CD4-positive, alpha-beta T cell treated with Interleukin-17A for 1 hour (primary cell): Measurements from ENCODE around the gene SPRR2E.
"Not testable (repeated sequence)": the region's sequence is repeated elsewhere in the genome, so short reads cannot be mapped to it uniquely, and the experiment has no call there.

Source experiments
- DNase-seq: peaks from one replicate; pipeline ENCODE4 v3.0.0-alpha.2; 2020

SPRR2E gene

DNA sequence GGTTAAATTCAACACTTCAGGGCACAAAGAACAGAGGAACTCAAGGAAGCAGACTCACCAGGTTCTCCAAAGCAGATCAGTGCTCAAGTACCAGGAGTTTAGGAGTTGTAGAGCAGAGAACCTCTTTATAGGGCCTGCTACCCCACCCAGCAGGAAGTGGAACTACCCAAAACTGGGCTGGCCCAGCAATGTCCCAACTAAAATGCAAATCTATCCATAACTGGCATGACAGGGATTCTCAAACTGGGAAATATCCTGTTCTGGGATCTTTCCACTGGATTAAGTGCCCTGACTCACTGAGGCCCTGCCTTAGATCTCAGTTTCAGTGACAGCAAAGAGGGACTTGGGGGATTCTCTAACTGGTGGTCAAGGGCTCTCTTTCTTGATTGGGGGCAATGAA, at the start of gene SPRR2E:
TSS of gene SPRR2E (minus strand) at position 101 of the 400 bp plus-strand sequence. CDS start 775 bp downstream, outside the sequence.
- DNase-seq, result no peak

DNA sequence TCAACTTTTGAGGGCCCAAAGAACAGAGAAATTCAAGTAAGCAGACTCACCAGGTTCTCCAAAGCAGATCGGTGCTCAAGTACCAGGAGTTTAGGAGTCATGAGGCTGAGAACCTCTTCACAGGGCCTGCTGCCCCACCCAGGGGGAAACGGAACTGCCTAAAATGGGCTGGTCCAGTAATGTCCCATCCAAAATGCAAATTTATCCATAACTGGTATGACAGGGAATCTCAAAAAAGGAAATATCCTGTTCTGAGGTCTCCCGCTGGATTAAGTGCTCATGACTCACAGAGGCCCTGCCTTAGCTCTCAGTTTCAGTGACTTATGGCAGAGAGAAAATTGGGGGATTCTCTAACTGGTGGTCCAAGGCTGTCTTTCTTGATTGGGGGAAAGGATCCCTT, 47.1 kb upstream of the SPRR2E start:
- DNase-seq, result no peak

DNA sequence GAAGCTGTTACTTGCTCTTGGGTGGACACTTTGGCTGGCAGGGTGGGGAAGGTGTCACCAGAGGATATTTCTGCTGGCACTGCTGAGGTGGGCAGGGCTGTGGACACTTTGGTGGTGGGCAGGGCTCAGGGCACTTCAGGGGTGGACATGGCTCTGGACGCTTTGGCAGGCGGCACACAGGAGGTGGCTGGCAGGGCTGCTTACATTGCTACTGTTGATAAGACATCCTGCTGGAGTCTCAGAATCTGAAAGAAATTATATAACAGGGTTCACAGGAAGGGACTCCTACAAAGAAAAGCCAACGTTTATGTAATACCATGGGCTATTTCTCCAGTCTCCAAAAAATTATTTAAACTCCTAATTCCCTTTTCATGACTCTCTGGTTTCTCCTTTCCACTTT, 46.2 kb upstream of the SPRR2E start:
- DNase-seq, result no peak

DNA sequence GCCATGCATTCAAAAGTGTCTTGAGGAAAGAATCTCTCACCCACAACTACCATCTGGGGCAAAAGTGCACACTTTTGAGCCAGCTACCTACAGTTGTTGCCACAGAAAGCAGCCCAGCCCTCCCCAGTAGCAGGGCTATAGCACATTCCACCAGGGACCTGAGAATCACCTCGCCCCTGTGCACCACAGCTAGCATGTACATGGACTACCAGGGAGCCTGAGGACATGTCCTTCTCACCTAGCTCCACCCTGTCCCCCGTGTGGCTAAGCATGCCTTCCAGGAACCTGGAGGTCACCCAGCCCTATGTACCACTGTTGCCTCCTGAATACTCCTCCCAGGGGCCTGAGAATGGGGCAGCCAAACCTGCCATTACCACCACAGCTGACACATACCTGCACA, 39.4 kb upstream of the SPRR2E start:
- DNase-seq, result no peak

DNA sequence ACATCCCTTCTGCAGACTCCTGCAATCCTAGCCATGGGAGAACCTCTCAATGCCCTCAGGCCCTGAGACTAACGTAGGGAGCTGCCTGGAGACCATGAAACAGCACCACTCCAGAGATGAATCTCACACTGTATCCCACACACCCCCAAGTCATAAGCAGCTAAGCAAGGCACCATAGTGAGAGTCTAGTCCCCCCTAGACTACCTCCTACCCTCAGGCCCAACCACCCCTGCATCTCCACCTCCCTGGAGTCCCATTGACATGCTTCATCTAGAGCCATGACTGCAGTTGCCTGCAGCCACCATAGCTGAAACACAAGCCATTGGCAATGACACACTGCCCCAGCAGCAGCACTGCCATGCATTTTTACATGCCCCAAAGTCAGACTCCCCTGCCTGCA, 38.9 kb upstream of the SPRR2E start:
- DNase-seq, result no peak

DNA sequence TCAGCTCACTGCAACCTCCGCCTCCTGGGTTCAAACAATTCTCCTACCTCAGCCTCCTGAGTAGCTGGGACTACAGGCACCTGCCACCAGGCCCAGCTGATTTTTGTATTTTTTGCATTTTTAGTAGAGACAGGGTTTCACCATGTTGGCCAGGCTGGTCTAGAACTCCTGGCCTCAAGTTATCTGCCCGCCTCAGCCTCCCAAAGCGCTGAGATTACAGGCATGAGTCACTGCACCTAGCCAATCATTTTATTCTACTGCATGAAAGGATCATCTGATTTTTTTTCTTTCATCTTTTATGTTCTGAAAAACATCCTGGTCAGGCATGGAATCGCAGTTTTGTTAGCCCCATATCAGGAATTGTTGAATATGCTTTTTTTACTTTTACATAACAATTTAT, 34.4 kb upstream of the SPRR2E start:
- not testable (repeated sequence) for DNase-seq

DNA sequence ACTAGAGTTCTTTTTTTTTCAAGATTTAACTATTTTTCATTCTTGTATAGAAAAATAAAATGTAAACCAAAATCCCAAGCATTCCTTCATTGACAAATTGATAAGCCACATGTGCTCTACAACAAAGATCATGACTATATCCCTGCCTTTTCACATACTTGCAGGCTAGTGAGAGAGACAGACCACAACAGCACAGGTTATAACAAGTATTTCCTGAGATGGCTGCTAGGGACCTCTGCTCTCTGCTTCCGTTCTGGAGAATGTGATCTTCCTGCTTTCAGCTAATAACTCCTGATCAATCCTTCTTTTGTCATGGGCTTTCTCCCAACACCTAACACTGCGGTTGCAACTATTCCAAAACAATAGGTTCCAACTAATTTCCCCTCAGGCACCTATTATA, 33.0 kb upstream of the SPRR2E start:
- DNase-seq, result no peak

DNA sequence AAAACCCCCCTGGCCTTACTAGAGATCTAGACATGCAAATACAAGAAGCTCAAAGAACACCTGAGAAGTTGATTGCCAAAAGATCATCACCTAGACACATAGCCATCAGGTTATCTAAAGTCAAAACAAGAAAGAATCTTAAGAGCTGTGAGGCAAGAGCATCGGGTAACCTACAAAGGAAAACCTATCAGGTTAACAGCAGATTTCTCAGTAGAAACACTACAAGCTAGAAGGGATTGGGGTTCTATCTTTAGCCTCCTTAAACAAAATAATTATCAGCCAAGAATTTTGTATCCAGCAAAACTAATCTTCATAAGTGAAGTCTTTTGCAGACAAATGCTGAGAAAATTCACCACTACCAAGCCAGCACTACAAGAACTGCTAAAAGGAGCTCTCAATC, 31.2 kb upstream of the SPRR2E start:
- DNase-seq, result no peak

DNA sequence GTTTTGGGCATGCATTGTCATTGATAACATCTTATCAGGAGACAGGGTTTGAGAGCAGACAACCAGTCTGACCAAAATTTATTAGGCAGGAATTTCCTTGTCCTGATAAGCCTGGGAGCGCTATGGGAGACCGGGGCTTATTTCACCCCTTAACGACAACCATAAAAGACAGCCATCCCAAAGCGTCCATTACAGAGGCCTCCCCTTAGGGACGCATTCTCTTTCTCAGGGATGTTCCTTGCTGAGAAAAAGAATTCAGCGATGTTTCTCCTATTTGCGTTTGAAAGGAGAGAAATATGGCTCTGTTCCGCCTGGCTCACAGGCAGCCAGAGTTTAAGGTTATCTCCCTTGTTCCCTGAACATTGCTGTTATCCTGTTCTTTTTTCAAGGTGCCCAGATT, 29.5 kb upstream of the SPRR2E start:
- not testable (repeated sequence) for DNase-seq

DNA sequence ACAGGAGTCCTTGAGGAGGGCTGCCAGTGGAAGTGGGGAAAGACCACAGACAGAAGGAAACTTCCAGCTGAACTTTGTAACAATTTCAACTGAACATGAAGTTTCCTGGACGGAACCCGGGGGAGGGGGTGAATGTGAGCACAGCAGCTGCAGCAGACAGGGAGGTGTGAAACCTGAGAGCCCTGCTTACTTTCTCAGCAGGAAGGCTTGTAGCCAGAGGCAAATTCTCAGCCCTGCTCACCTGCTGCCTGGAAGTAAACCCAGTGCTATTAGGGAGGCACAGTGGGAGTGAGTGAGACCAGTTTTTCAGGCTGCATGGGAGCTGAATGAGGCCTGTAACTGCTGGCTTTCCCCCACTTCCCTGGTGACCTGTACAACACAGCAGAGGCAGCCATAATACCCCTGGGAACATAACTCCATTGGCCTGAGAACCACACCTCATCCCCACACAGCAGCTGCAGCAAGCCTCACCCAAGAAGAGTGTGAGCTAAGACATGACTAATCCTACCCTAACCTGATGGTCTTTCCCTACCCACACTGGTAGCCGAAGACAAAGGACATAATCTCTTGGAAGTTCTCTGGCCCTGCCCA, 28.6 kb upstream of the SPRR2E start:
- no peak for DNase-seq

DNA sequence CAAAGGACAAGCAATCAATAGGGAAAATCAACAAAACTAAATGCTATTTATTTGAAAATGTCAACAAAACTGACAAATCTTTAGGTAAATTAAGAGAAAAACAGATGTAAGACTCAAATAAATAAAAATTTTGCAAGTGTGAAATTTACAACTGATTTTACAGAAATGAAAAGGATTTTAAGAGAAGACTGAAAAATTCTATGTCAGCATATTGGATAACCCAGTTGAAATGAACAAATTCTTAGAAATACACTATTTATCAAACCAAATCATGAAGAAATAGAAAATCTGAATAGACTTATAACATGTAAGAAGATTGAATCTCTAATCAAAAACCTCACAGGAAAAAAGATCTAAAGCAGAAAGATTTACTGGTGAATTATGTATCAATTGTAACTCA, 26.6 kb upstream of the SPRR2E start:
- no peak for DNase-seq

DNA sequence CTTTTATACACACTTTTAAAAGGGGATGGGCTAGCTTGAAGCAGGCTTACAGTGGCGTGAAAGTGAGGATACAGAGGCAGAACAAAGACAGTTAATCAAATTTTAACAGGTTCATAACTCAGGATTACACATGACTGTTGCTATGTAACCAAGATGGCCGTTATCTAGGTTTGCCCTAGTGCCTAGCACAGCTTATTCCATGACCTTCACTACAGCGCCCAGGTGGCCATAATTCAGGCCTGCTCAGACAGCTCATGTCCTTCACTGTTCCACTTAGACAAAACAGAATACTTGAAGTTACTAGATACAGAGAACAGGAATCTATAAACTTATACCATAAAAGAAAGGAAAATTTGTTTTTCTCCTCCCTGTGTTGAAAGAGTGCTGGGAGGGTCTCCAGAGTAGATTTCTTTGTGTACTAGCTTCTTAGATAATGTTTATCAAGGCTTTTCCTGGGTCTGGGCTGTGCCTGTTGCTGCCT, 25.2 kb upstream of the SPRR2E start:
- DNase-seq, result no peak

DNA sequence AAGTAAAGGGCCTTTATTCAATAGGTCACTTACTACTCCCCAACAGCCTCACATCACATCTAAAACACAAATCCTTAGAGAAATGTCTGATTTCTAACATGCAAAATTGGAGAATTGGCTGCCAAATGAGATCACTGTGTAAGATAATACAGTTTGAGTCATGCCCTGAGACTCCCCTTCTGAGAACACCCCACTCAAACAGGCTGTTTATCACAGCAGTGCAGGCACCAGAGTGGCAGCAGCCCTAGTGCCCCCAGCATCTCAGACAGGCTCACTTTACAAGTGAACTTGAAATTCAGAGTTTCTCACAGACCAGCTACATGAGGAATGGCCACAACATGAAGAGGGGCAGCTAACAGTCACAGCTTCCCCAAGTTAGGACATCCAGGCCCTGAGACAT, 20.9 kb upstream of the SPRR2E start:
- DNase-seq, result not testable (repeated sequence)

DNA sequence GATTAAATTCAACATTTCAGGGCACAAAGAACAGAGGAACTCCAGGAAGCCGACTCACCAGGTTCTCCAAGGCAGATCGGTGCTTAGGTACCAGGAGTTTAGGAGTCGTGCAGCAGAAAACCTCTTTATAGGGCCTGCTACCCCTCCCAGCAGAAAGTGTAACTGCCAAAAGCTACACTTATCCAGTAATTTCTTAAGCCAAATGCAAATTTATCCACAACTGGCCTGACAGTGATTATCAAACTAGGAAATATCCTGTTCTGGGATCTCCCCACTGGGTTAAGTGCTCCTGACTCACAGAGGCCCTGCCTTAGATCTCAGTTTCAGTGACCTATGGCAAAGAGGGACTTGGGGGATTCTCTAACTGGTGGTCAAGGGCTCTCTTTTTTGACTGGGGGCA, 19.1 kb upstream of the SPRR2E start, which contains the start of gene SPRR2F:
TSS of gene SPRR2F (minus strand) at position 101 of the 400 bp plus-strand sequence. CDS start 783 bp downstream, outside the sequence.
- DNase-seq, result no peak

DNA sequence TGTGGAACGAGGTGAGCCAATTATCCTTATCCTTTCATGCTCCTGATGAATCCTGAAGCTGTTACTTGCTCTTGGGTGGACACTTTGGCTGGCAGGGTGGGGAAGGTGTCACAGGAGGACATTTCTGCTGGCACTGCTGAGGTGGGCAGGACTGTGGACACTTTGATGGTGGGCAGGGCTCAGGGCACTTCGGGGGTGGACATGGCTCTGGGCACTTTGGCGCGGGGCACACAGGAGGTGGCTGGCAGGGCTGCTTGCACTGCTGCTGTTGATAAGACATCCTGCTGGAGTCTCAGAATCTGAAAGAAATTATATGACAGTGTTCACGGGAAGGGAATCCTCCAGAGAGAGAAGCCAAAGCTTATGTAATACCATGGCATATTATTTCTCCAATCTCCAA, 18.1 kb upstream of the SPRR2E start:
- DNase-seq, result not testable (repeated sequence)

DNA sequence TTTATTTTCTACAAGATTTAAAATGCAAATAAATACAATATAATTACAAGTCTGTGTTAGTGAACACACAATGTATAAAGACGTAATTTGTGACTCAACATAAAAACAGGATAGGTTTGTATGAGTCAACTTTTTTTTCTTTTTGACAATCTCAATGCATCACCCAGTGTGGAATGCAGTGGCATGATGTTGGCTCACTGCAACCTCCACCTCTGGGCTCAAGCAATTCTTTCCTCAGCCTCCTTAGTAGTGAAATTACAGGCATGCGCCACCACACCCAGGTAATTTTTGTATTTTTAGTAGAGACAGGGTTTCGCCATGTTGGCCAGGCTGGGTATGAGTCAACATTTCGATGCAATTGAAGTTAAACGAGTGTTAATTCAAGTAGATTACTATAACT, 5.9 kb upstream of the SPRR2E start:
- no peak for DNase-seq

DNA sequence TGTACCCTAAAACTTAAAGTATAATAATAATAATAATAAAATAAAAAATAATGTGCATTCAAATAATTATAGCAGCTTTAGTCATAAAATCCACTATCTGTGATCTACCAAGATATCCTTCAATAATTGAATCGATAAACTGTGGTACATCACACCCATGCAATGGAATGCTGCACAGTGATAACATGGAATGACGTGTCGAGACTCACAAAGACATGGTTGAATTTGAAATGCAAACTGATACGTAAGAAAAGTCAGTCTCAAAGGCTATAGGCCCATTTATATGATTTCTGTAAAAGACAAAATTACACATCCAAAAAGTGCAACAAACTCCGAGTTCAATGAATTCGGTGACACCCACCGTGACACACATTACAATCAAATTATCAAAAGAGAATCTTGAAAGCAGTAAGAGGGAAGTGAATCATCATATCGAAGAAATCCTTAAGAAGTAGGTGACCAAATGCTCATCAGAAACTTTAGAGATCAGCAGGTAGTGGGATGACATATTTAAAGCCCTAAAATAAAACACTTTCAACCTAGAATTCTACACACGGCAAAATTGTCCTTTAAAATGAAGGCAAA, 5.2 kb upstream of the SPRR2E start:
- no peak for DNase-seq

DNA sequence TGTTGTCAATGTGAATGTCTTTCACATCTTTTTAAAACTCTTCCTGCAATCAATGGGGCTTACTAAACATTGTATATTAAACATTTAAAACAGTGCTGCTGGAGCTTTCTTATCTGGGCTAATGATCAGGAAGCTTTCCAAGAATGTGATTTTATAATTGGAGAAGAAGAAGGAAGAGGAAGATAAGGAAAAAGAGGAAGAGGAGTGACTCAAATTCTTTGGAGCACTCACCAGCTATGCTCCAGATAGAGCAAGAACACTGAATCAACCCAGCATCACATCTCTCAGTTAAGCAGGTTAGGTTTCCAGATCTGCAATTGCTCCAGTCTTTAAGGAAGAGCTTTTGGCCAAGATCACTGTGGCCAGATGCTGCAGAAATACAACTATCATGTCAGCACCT, 1.4 kb upstream of the SPRR2E start:
- no peak for DNase-seq

DNA sequence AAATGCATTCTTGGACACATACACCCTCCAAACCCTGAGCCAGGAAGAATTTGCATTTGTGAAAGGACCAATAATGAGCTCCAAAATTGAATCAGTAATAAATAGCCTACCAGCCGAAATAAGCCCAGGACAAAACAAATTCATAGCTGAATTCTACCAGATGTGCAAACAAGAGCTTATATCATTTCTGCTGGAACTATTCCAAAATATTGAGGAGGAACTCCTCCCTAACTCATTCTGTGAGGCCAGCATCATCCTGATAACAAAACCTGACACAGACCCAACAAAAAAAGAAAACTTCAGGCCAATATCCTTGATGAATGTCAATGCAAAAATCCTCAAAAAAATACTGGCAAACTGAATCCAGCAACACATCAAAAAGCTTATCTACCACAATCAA, 6.7 kb downstream of the SPRR2E start:
- no peak for DNase-seq

DNA sequence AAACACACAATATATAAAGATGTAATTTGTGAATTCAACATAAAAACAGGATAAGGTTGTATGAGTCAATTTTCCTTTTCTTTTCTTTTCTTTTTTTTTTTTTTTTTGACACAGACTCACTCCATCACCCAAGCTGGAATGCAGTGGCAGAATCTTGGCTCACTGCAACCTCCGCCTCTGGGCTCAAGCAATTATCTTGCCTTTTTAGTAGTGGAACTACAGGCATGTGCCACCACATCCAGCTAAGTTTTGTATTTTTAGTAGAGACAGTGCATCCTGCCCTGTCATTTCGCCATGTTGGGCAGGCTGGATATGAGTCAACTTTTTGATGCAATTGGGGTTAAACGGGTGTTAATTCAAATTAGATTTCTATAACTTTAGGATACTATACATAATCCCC, 12.6 kb downstream of the SPRR2E start:
- DNase-seq, result no peak

DNA sequence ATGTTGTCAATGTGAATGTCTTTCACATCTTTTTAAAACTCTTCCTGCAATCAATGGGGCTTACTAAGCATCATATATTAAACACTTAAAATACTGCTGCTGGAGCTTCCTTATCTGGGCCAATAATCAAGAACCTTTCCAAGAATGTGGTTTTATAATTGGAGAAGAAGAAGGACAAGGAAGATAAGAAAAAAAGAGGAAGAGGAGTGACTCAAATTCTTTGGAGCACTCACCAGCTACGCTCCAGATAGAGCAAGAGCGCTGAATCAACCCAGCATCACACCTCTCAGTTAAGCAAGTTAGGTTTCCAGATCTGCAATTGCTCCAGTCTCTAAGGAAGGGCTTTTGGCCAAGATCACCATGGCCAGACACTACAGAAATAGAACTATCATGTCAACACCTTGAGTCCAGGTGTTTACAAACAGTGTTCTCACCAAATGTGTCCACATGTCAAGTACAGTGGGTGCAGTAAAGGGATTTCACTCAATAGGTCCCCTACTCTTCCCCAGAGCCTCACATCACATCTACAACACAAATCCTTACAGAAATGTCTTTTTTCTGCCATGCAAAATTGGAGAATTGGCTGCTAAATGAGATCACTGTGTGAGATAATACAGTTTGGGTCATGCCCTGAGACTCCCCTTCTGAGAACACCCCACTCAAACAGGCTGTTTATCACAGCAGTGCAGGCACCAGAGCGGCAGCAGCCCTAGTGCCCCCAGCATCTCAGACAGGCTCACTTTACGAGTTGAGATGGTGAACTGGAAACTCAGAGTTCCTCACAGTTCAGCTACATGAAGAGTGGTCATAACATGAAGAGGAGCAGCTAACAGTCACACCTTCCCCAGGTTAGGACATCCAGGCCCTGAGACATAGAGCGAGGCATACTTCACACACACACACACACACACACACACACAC, 21.3 kb downstream of the SPRR2E start:
- DNase-seq, result no peak

DNA sequence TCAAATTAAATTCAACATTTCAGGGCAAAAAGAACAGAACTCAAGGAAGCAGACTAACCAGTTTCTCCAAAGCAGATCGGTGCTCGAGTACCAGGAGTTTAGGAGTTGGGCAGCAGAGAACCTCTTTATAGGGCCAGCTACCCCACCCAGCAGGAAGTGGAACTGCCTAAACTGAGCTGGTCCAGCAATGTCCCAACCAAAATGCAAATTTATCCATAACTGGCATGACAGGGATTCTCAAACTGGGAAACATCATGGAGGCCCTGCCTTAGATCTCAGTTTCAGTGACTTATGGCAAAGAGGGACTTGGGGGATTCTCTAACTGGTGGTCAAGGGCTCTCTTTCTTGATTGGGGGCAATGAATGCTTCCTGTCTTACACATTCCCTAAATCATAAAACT, 22.8 kb downstream of the SPRR2E start, which contains the start of gene SPRR2B:
TSS of gene SPRR2B (minus strand) at position 101 of the 400 bp plus-strand sequence. CDS start 772 bp downstream, outside the sequence.
- DNase-seq, result no peak

DNA sequence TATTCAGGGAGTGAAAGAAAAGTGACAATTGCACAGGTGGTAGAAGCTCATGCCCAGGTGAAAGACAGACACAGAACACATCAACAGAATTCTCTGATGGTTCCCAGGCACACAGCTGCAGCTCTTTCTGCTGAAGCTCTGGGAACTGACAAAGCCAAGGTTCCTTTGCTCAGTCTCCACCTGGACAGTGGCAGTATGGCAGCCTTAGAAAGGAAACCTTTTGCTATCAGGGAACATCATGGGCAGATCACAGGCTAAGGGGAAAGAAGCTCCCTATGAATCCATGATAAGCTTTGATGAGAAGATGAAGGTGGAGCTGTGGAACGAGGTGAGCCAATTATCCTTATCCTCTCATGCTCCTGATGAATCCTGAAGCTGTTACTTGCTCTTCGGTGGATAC, 24.1 kb downstream of the SPRR2E start:
- no peak for DNase-seq
